HEK293 (cell line): ENCODE data around the gene DNASE2B.

Experiments used
- ZNF133 ChIP-seq: fragments of 450-650 bp; formaldehyde crosslinking; IDR thresholded peaks from 2 replicates; pipeline ENCODE4 v1.5.1; 2016; ENCODE audit warnings: missing biosample characterization, missing genetic modification characterization
- ZNF16 ChIP-seq: fragments of 450-650 bp; formaldehyde crosslinking; IDR thresholded peaks from 2 replicates; pipeline ENCODE4 v1.5.1; 2016; ENCODE audit warnings: low read depth, missing biosample characterization, missing genetic modification characterization
- ZNF280C ChIP-seq: fragments of 450-650 bp; formaldehyde crosslinking; IDR thresholded peaks from 2 replicates; pipeline ENCODE4 v1.5.1; 2016; ENCODE audit warnings: missing biosample characterization, missing genetic modification characterization
- ZNF366 ChIP-seq: fragments of 450-650 bp; formaldehyde crosslinking; conservative IDR thresholded peaks from 2 replicates; pipeline ENCODE4 v1.5.1; 2016; ENCODE audit warnings: missing biosample characterization, missing genetic modification characterization
- TF ChIP-seq, protein P1 (sequence below): fragments of 450-650 bp; formaldehyde crosslinking; IDR thresholded peaks from 2 replicates; pipeline ENCODE4 v1.5.1; 2016; ENCODE audit warnings: missing biosample characterization, missing genetic modification characterization

DNASE2B gene

DNA sequence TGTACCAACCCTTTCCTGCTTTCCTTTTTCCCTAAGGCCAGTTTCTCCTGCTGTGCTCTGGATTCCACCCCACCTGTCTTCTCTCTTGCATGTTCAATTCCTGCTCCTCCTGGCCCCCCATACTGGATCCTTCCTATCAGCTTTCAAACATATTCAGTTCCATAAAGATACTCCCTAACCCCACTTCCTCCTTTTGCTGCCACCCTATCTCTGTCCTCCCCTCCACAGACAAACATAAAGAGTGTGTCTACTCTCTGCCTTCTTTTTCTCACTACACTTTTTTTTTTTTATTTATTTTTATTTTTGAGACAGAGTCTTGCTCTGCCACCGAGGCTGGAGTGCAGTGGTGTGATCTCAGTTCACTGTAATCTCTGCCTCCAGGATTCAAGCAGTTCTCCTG lies 63.8 kb downstream of the DNASE2B start (continued):
- TF ChIP-seq ZNF280C (tag by site-specific recombination) (no peak), ZNF133 (tag by site-specific recombination) (no peak), ZNF366 (tag by site-specific recombination) (no peak), ZNF16 (tag by site-specific recombination) (no peak)
- TF ChIP-seq, protein P1, sequence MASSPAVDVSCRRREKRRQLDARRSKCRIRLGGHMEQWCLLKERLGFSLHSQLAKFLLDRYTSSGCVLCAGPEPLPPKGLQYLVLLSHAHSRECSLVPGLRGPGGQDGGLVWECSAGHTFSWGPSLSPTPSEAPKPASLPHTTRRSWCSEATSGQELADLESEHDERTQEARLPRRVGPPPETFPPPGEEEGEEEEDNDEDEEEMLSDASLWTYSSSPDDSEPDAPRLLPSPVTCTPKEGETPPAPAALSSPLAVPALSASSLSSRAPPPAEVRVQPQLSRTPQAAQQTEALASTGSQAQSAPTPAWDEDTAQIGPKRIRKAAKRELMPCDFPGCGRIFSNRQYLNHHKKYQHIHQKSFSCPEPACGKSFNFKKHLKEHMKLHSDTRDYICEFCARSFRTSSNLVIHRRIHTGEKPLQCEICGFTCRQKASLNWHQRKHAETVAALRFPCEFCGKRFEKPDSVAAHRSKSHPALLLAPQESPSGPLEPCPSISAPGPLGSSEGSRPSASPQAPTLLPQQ (tag by site-specific recombination): no peak
